Activated CD8-positive, alpha-beta memory T cell treated with anti-CD3 and anti-CD28 coated beads, Interleukin-2, amount 50 U/mL, for 1 hour (primary cell): Measurements from ENCODE around the gene SPEF2.
A peak's percentile ranks its signal among the peaks of the same experiment; 100 is the strongest.

Source experiments
- DNase-seq: peaks from one replicate; pipeline ENCODE4 v3.0.0-alpha.2; 2020; ENCODE audit errors: extremely low read depth

SPEF2 gene

GRCh38 chr5:35736280-35736679 lies 118.6 kb downstream of the SPEF2 start:
- DNase-seq = no peak

DNA sequence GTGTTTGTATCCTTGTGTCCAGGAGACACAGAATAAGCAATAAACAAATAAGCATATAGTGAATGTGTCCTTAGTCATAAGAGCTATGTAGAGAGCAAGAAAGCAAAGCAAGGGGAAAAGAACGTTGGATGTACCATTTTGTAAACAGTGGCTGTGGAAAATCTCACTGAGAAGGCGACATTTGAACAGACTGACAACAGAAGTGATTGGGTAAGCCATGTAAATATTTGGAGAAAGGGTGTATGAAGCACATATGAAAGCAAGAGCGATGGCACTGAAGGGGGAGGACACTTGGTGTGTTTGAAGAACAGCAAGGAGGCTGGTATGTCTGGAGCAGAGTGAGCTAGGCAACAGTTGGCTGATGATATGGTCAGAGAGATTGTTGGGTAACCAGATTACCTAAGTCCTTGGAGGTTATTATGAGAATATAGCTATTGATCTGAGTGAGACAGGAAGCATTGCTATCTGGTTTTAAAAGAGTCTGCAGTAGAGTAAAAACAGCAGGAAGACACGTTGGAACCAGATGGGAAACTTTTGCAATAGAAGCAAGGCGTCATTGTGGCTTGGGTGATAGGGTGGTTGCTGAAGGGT lies 123.6 kb downstream of the SPEF2 start:
- DNase-seq = no peak

DNA sequence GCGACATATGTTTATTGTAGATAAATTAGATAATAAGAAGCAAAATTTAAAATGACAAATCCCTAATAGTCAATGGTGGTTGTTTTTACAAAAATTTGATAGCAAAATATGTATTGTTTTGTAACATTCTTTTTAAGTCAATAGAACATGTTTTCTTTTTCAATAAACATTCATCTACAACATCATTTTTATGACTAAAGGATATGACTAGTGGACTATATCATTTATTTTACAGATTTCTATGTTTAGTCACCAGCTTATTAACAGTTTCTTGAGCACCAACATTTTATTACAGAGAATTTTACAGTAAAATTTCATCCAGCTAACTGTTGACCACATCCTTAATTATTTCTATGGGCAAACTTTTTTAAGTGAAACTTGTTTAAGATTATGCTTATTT lies 124.3 kb downstream of the SPEF2 start:
- no peak for DNase-seq

DNA sequence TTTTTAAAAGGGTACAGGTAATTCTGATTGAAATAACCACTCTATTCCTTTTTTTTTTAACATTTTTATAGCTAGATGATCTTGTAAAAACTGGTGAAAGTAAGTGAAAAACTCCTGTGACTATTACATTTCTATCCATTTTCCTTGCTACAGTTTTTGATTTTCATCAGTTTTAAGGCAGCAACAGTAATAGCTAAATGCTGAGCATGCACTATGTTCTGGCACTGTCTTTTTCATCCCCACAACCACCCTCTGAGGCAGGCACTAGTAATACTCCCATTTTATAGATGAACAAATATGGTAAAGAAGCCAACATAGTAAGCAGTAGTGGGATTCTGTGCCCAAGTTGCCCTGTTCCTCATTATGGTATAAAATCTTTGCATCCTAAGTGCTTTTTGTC lies 126.0 kb downstream of the SPEF2 start:
- DNase-seq = no peak

DNA sequence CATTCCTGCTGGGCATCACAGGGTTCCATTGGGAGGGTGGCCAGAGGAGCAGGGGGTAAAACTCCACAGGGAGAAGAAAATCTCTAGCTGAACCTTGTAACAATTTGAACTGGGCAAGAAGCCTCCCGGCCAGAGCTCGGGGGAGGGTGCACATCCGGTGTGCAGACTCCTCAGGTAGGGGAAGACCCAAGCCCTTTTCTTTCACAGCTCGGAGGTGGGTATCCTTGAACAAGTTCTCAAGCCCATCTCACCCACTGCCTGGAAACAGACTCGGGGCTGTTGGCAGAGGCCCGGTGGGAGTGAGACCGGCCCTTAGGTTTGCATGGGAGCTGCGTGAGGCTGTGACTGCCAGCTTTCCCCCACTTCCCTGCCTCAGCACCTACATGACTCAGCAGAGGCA lies 127.5 kb downstream of the SPEF2 start:
- DNase-seq = no peak

- DNase-seq = no peak
Observed at GRCh38 chr5:35745660-35746059, 128.0 kb downstream of the SPEF2 start.

GRCh38 chr5:35752012-35752411 lies 134.3 kb downstream of the SPEF2 start:
- DNase-seq = no peak

DNA sequence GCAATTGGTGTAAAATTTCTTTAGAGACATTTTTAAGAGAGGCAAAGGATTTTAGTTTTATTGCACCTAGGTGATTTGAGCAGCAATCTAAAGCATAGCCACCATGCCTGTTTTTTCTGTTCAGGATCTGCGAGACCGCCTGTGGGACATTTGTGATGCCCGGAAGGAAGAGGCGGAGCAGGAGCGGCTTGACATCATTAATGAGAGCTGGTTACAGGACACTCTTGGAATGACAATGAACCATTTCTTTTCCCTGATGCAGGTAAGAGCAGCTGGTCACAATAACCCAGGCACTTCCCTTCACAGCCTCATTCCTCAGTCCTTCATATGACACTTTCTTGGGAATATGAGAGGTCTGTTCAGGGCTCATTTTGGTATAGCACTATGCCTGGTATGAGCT lies 135.8 kb downstream of the SPEF2 start:
- no peak for DNase-seq

- no peak for DNase-seq
Observed at GRCh38 chr5:35754481-35754880, 136.8 kb downstream of the SPEF2 start.

GRCh38 chr5:35755966-35756365 lies 138.3 kb downstream of the SPEF2 start:
- no peak for DNase-seq

GRCh38 chr5:35758151-35758724 lies 140.6 kb downstream of the SPEF2 start:
- no peak for DNase-seq

- DNase-seq = no peak
Observed at GRCh38 chr5:35761541-35761940, 143.9 kb downstream of the SPEF2 start.

- DNase-seq = no peak
Observed at GRCh38 chr5:35762368-35762767, 144.7 kb downstream of the SPEF2 start.

GRCh38 chr5:35765921-35766320 lies 148.3 kb downstream of the SPEF2 start:
- DNase-seq = no peak

DNA sequence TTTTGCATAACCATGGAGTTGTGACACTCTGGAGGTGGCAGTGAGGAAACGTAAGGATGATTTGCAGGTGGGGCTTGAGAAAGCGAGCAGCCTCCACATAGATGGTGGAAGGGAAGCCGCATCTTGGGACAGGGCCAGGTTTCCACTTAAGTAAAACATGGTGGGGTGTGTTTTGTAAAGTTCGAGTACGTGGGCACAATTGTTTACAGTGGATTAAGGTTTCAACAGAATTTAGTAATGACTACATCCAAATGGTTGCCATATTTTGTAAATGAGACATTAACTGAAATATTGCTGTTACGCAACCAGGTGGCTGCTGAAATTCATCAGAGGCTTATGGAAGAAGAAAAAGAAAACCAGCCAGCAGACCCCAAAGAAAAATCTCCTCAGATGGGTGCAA lies 153.6 kb downstream of the SPEF2 start:
- no peak for DNase-seq

GRCh38 chr5:35771839-35772238 lies 154.2 kb downstream of the SPEF2 start:
- DNase-seq = no peak

DNA sequence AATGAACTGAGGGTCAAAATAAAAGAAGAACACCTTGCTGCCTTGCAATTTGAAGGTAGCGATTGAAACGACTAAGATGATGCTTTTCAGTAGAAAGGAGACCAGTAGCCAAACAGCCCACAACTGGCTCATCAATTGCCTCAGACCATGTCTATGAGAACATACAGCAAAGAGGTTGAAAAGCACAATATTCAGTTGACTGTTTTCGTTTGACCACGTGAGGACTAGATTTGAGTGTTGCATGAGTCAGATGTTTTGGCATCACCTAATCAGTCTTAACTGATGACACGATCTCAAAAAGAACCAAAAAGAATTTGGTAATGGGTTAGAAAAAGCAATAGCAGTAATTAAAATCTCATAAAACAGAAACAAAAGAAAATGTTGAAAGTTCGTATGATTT lies 156.3 kb downstream of the SPEF2 start:
- no peak for DNase-seq

GRCh38 chr5:35776757-35777156 lies 159.1 kb downstream of the SPEF2 start:
- no peak for DNase-seq

GRCh38 chr5:35777358-35778087 lies 159.9 kb downstream of the SPEF2 start:
- DNase-seq = peak; percentile 63

- no peak for DNase-seq
Observed at GRCh38 chr5:35778259-35778769, 160.7 kb downstream of the SPEF2 start.

GRCh38 chr5:35780236-35780635 lies 162.6 kb downstream of the SPEF2 start:
- no peak for DNase-seq

DNA sequence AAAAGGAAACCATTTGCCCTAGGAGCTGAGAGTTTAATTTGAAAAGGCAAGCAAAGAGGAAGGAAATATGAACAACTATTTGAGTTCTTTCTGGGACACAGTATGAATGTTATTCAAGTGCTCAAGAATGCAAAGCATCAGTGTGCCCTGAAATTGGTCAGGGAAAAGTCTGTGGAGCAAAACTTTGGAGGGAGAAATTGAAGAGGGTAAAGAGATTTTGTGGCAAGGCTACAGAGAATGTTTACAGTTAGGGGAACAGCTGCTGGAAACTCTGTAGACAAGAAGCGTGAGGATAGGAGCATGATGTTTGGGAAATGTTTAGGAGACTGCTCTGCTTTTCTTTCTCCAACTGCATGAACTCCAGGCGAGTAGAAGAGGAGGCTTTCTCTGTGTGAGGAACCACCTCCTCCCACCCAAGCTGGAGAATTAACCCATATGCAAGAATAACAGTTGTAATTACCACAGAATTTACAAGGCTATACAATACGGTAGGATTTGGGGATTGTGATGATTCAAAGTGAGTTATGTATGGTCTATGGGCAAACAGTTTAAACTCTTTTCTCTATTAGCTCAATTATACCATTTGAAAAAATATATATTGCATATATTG lies 163.6 kb downstream of the SPEF2 start:
- no peak for DNase-seq

GRCh38 chr5:35783551-35783950 lies 165.9 kb downstream of the SPEF2 start:
- no peak for DNase-seq
